ENCODE measurements around the gene CRHR1.

CRHR1 gene

GRCh38 chr17:45790296-45790922, 6.3 kb downstream of the CRHR1 start:
- peak; percentile 33 for DNase-seq

GRCh38 chr17:45791041-45791582, 7.0 kb downstream of the CRHR1 start:
- DNase-seq: no peak

GRCh38 chr17:45791935-45792334, 7.8 kb downstream of the CRHR1 start:
- peak; percentile 67 for DNase-seq

- DNase-seq: no peak
These were observed 8.3 kb downstream of the CRHR1 start for GRCh38 chr17:45792437-45792836.

GRCh38 chr17:45792995-45793755, 9.1 kb downstream of the CRHR1 start:
- DNase-seq: no peak

- DNase-seq: no peak
These were observed 9.9 kb downstream of the CRHR1 start for GRCh38 chr17:45793999-45794540.

- no peak for DNase-seq
These were observed 10.7 kb downstream of the CRHR1 start for GRCh38 chr17:45794840-45795239.

- DNase-seq: no peak
These were observed 16.7 kb downstream of the CRHR1 start for GRCh38 chr17:45800816-45801215.

GRCh38 chr17:45801421-45801820, 17.3 kb downstream of the CRHR1 start:
- DNase-seq: no peak

GRCh38 chr17:45808845-45809244, 24.7 kb downstream of the CRHR1 start:
- DNase-seq: no peak

- DNase-seq: no peak
These were observed 25.4 kb downstream of the CRHR1 start for GRCh38 chr17:45809499-45809898.

GRCh38 chr17:45812102-45812501, 28.0 kb downstream of the CRHR1 start:
- DNase-seq: no peak

GRCh38 chr17:45813048-45813725, 29.1 kb downstream of the CRHR1 start:
- no peak for DNase-seq

- no peak for DNase-seq
These were observed 30.8 kb downstream of the CRHR1 start for GRCh38 chr17:45814622-45815606.

- no peak for DNase-seq
These were observed 31.6 kb downstream of the CRHR1 start for GRCh38 chr17:45815752-45816151.

GRCh38 chr17:45818041-45818440, 33.9 kb downstream of the CRHR1 start:
- DNase-seq: no peak

GRCh38 chr17:45818699-45819098, 34.6 kb downstream of the CRHR1 start:
- no peak for DNase-seq

GRCh38 chr17:45819632-45820031, 35.5 kb downstream of the CRHR1 start:
- DNase-seq: no peak

GRCh38 chr17:45820052-45820780, 36.1 kb downstream of the CRHR1 start:
- DNase-seq: no peak

GRCh38 chr17:45821147-45821546, 37.0 kb downstream of the CRHR1 start:
- no peak for DNase-seq

- DNase-seq: no peak
These were observed 39.5 kb downstream of the CRHR1 start for GRCh38 chr17:45823598-45823997.

GRCh38 chr17:45824475-45824874, 40.4 kb downstream of the CRHR1 start:
- no peak for DNase-seq
